Measurements from ENCODE around the gene REPS1. TPM values are rescaled to one million over a fixed set of nuclear protein-coding genes. Genes with fewer than 3 reads are reported as not detected.
A peak's percentile ranks its signal among the peaks of the same experiment; 100 is the strongest.

REPS1 gene
- total and polyA plus RNA-seq, 2 donors (not counting 1 experiment from before 2014, with no cell fraction given): 38.1 to 57.1 TPM

GRCh38 chr6:138931660-138932059 lies 56.4 kb downstream of the REPS1 start:
- no peaks in the 10 kb centered on the region for H3K9me3 ChIP-seq (ENCODE audit: control extremely low read depth in 1 of 3, control insufficient read depth in 2 of 3, insufficient read depth in 1 of 3, low read length in 2 of 3)
- ChIA-PET POLR2A (no interaction called here), CTCF (no interaction called here)
- DNase-seq (peak; percentile 5), ATAC-seq (ENCODE audit: low read depth) (no peak)
- no peaks in the 10 kb centered on the region for H4K20me1 ChIP-seq (ENCODE audit: control insufficient read depth, insufficient read depth, low read length, poor library complexity, severe bottlenecking)
- H3K79me2 ChIP-seq (ENCODE audit: control insufficient read depth, insufficient read depth, low read length): no peaks in the 10 kb centered on the region
- peak overlapping the region; percentile 12 for H3K9ac ChIP-seq (ENCODE audit: low read length)
- peaks cover 1 to 16% of the 10 kb centered on the region in 2 experiments for H3K36me3 ChIP-seq (replicated peaks in 1 of 2; ENCODE audit: control extremely low read depth in 1 of 2, control insufficient read depth in 1 of 2, extremely low read depth in 1 of 2, insufficient read depth in 2 of 2, low read length in 1 of 2)
- no peaks in the 10 kb centered on the region for H3K9me3 Mint-ChIP-seq (ENCODE audit: insufficient read depth)
- no peaks in the 10 kb centered on the region for H3K27me3 ChIP-seq (replicated peaks in 1 of 4; ENCODE audit: control extremely low read depth in 1 of 4, control insufficient read depth in 3 of 4, insufficient read depth in 4 of 4, low read length in 3 of 4)
- H3K27ac Mint-ChIP-seq: no peak overlapping the region
- no peak for TF ChIP-seq EZH2 (IDR thresholded peaks at IDR 0.05; ENCODE audit: borderline replicate concordance, insufficient read depth, low read depth, low read length, poor library complexity, severe bottlenecking)
- TF ChIP-seq, protein P1, sequence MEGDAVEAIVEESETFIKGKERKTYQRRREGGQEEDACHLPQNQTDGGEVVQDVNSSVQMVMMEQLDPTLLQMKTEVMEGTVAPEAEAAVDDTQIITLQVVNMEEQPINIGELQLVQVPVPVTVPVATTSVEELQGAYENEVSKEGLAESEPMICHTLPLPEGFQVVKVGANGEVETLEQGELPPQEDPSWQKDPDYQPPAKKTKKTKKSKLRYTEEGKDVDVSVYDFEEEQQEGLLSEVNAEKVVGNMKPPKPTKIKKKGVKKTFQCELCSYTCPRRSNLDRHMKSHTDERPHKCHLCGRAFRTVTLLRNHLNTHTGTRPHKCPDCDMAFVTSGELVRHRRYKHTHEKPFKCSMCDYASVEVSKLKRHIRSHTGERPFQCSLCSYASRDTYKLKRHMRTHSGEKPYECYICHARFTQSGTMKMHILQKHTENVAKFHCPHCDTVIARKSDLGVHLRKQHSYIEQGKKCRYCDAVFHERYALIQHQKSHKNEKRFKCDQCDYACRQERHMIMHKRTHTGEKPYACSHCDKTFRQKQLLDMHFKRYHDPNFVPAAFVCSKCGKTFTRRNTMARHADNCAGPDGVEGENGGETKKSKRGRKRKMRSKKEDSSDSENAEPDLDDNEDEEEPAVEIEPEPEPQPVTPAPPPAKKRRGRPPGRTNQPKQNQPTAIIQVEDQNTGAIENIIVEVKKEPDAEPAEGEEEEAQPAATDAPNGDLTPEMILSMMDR (IDR thresholded peaks at IDR 0.05): no peak
- intact Hi-C loops (cut with micrococcal nuclease): no loop called here
- no peak overlapping the region for H3K4me3 ChIP-seq (ENCODE audit: control extremely low read depth in 1 of 5, extremely low read depth in 1 of 5, insufficient read depth in 1 of 5, low read depth in 2 of 5, low read length in 4 of 5)
- peaks cover 5 to 12% of the 10 kb centered on the region in 2 donors for H3K4me1 ChIP-seq (ENCODE audit: control insufficient read depth in 2 of 2, insufficient read depth in 2 of 2, low read length in 2 of 2)
- peaks cover 8% of the 10 kb centered on the region for H3K4me1 Mint-ChIP-seq
- no peak overlapping the region for H3K4me2 ChIP-seq (replicated peaks; ENCODE audit: low read depth, low read length, poor library complexity, severe bottlenecking)
- no peak overlapping the region for H3K4me3 Mint-ChIP-seq
- no peak overlapping the region for H2AFZ ChIP-seq (ENCODE audit: insufficient read depth, low read depth, low read length, poor library complexity, severe bottlenecking)
- WGBS (ENCODE audit: insufficient coverage): no CpG with 5 or more reads among the region's 1 CpG
- no peak overlapping the region for H3K27ac ChIP-seq (ENCODE audit: low read length in 2 of 2)
- H3K27me3 Mint-ChIP-seq: no peaks in the 10 kb centered on the region

DNA sequence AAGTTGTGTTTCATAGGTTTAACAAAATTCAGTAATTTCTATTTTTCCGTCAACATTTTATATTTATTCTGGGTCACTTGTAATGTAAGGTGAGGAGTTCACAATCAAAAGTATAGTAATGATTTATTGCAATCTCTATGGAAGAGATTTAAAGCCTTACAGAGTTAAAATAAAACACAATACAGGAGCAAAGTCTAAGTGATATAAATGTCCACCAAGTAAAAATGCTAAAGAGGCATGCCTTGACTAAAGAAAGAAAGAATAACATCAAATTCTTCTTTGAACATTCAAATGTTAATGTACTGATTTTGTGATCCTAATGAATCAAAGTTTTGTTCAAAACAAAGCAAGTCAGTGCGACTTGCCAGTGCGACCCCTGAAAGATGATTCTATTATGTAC lies 61.5 kb downstream of the REPS1 start:
- POLR2A ChIA-PET: no interaction called here
- no peak for DNase-seq
- Histone ChIP-seq H3K79me2 (ENCODE audit: control insufficient read depth, insufficient read depth, low read length) (no peaks in the 10 kb centered on the region), H4K20me1 (ENCODE audit: control insufficient read depth, insufficient read depth, low read length, poor library complexity, severe bottlenecking) (no peaks in the 10 kb centered on the region), H3K9me3 (ENCODE audit: control extremely low read depth in 1 of 3, control insufficient read depth in 2 of 3, insufficient read depth in 1 of 3, low read length in 2 of 3) (no peaks in the 10 kb centered on the region), H3K36me3 (replicated peaks in 1 of 2; ENCODE audit: control extremely low read depth in 1 of 2, control insufficient read depth in 1 of 2, extremely low read depth in 1 of 2, insufficient read depth in 2 of 2, low read length in 1 of 2) (peaks cover 0 to 22% of the 10 kb centered on the region in 2 experiments), H3K4me1 (ENCODE audit: control insufficient read depth in 2 of 2, insufficient read depth in 2 of 2, low read length in 2 of 2) (peaks cover 0 to 2% of the 10 kb centered on the region in 2 donors), H3K9ac (ENCODE audit: low read length) (no peak overlapping the region), H3K4me3 (ENCODE audit: control extremely low read depth in 1 of 5, extremely low read depth in 1 of 5, insufficient read depth in 1 of 5, low read depth in 2 of 5, low read length in 4 of 5) (no peak overlapping the region), H2AFZ (ENCODE audit: insufficient read depth, low read depth, low read length, poor library complexity, severe bottlenecking) (no peak overlapping the region), H3K27ac (ENCODE audit: low read length in 2 of 2) (no peak overlapping the region), H3K4me2 (replicated peaks; ENCODE audit: low read depth, low read length, poor library complexity, severe bottlenecking) (no peak overlapping the region), H3K27me3 (replicated peaks in 1 of 4; ENCODE audit: control extremely low read depth in 1 of 4, control insufficient read depth in 3 of 4, insufficient read depth in 4 of 4, low read length in 3 of 4) (no peaks in the 10 kb centered on the region)
- no CpG with 5 or more reads among the region's 3 CpGs for WGBS (ENCODE audit: insufficient coverage)
- peaks cover under 1% of the 10 kb centered on the region for H3K4me1 Mint-ChIP-seq
- H3K27me3 Mint-ChIP-seq: no peaks in the 10 kb centered on the region
- no peak for TF ChIP-seq EZH2 (IDR thresholded peaks at IDR 0.05; ENCODE audit: borderline replicate concordance, insufficient read depth, low read depth, low read length, poor library complexity, severe bottlenecking)
- TF ChIP-seq, protein P1 (IDR thresholded peaks at IDR 0.05): no peak
- CTCF ChIA-PET: no interaction called here
- no peak for ATAC-seq (ENCODE audit: low read depth)
- intact Hi-C loops (cut with micrococcal nuclease): no loop called here
- no peaks in the 10 kb centered on the region for H3K9me3 Mint-ChIP-seq (ENCODE audit: insufficient read depth)
- no peak overlapping the region for H3K4me3 Mint-ChIP-seq
- no peak overlapping the region for H3K27ac Mint-ChIP-seq
